Fibroblast of skin of right biceps (primary cell): ENCODE data around the gene CDYL2.

Experiments
- DNase-seq: peaks from one replicate; pipeline ENCODE4 v3.0.0-alpha.2; 2013

Gene CDYL2

DNA sequence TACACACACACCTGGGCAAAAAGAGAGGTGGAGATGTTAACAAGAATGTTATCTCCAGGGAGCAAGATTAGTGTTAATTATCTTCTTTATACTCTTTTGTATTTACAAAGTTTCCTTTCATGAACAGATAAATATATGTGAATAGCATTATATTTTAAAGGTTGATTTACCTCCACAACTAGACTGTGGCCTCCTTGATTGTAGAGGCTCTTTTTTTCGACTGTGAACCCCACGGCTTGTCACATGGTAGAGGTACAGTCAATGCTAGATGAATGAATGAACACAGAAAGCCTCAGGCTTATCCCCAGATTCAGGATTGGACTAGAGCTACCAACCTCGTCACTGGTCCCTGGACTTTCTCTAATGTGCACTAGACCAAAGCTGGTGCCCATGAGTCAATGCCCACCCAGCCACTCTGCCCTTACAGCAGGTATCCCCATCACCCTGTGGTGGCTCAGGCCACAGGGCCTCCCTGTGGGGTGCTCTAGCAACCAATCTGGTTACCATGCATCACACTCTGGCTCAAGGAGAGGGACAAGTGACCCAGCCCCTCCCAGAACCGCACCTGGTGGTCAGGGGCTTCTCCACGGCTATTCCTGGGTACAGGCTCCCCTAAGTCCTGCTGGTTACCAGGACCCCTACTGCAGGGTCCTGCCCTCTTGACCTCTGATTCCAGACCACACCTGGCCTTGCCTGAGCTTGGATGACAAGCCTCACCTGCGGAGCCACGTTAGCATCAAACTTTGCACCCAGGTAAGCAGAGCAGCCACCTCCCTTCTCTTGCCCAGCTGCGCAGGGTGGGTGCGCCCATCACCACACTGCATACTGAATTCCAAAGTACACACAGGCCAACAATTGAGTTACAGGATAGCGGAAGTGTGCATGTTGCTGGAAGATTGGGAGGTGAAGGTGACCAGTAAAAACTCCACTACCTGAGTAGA, 101.0 kb downstream of the CDYL2 start:
- DNase-seq: no peak

DNA sequence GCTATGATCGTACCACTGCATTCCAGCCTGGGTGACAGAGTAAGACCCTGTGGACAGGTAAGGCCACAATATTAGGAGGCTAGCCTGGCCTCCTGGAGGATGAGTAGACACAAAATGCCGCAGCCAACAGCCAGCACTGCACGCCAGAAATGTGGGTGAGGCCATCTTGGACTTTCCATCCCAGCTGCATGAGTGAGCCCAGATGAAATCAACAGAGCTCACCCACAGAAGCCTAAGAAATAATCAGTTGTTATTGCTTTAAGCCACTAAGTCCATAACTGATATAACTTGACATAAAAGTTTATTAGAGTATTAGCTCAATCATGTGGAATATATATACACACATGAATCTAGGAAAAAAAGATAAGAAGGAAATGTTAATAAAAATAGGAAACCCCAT, 101.7 kb downstream of the CDYL2 start:
- DNase-seq: no peak

DNA sequence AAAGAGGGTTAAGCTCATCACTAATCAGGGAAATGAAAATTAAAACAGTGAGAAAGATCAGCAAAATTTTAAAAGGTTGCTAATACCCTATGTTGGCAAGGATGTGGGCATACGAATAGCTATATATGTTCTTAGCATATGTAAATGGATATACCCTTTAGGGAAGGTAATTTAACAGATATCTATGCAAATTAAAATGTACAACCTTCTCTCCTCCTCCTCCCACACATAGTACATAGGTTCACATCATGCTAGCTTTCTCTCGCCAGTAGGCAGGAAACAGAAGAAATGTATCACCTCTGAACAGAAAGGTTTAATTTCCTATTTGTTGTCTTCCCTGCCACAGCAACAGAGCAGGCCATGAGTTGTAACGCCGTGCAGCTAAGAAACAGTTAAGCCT, 103.8 kb downstream of the CDYL2 start:
- DNase-seq: no peak

- DNase-seq: no peak
Observed at GRCh38 chr16:80695020-80695419, 109.4 kb downstream of the CDYL2 start.

- DNase-seq: peak; percentile 28
Observed at GRCh38 chr16:80693553-80693952, 110.8 kb downstream of the CDYL2 start.

DNA sequence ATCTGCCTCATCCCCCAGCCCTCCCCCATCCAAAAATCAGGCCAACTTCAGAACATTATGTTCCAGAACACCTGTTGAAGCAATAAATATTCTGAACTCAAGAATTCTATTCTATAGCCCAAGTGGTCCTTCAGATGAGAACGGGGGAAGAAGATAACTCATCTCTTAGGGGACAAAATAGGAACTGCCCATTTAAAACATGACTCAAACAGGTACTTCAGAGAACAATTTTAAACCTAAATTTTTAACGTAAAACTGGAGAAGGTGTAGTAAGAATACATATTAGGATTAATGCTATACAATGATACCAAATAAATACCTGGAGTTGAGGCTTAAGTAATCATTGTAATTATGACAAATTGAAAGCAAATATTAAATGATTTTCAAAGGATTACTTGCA, 112.1 kb downstream of the CDYL2 start:
- DNase-seq: no peak

GRCh38 chr16:80691111-80691741, 113.2 kb downstream of the CDYL2 start:
- peak; percentile 67 for DNase-seq

DNA sequence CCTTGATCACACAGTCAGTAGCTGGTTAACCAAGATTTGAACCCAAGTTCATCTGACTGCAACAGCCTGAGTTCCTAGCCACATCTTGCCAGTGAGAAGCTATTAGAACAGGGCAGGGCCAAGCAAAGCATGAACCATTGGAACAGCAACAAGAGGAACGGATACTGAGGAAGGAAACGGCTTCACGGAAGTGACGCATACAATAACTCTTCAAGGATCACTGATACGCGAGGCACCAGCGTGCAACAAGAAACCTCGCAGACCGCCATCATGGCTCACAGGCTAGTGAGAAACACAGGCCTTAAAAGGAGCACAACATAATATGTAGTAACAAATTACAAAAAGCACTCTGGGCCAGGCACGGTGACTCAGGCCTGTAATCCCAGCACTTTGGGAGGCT, 114.9 kb downstream of the CDYL2 start:
- DNase-seq: no peak

- peak; percentile 19 for DNase-seq
Observed at GRCh38 chr16:80687606-80688005, 116.8 kb downstream of the CDYL2 start.

DNA sequence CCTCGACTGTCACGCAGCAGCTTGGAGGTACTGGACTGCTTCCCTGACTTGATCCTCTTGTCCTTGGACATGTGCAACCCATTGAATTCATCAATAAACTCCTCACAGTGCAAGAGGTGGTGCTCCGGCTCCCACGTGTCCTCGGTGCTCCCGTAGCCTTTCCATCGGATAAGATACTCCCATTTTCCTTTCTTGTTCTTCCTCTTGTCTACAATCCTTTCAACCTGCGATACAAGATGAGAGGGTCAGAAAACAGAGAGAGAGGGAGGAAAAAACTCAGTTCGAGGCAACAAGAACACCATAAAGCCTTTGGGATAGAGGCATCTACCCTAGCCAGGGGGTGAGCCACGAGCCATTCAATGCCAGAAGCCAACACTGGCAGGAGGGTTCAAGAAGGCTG, 119.5 kb downstream of the CDYL2 start:
- DNase-seq: no peak

DNA sequence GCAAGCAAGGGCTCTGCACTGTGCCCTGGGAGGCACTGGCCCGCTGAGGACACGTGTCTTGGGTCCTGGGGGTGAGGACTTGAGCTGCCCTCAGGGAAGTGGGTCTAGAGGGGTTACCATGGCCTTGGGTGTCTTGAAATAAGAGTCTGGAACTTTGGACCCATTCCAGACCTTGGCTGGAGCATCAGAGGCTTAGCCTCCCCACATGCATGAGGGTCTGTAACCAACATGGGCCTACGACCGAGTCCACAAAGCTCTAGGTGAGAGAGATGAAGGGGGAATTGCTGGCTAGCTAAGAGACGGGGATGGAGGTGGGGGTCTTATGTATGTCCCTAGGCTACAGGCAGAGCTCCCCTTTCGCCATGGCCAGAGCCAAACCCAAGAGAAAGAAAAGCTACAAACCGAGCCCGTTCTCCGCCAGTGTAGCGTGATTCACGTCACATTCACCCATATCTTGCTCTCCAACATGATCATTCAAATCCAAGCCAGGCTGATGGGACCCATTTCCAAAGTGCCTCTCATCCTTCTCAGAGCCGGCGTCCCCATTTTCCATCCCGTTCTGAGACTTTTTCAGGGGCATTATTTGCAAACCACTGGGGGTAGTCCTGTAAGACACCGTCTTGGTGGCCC, 120.1 kb downstream of the CDYL2 start:
- DNase-seq: no peak

DNA sequence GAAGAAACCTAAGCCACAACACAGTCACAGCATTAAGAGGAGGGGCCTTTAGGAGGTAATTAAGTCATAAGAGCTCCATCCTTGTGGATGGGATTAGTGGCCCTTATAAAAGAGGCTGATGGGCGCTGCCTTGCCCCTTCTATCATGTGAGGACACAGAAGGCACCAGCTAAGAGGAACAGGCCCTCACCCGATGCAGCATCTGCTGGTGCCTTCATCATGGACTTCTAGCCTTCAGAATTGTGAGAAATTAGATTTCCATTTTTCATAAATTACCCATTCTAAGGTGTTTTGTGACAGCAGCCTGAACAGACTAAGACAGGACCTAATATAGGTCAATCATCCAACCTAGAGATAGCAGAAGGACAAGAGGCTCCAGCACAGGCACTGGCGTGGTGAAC, 120.8 kb downstream of the CDYL2 start:
- no peak for DNase-seq

- peak; percentile 82 for DNase-seq
Observed at GRCh38 chr16:80682421-80683070, 121.9 kb downstream of the CDYL2 start.

DNA sequence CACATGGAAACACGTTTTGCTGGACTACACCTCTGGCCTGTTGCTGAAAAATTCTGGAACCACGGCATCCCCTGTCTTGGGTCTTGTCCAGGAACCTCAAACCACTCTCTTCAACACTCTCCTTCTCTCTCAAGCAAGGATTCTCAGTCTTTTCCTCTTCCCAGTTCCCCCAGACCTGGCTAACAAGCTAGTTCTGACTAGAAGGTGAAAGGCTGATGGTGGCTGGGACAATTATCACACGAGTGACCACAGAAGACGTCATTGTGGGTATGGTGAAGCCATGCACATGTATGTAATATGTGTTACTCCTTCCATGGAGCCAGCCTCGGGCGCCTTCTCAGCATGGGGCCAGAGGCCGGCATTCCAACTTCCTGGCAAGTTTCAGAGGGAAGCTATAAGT, 123.0 kb downstream of the CDYL2 start:
- DNase-seq: no peak

GRCh38 chr16:80680839-80681238, 123.6 kb downstream of the CDYL2 start:
- DNase-seq: no peak

DNA sequence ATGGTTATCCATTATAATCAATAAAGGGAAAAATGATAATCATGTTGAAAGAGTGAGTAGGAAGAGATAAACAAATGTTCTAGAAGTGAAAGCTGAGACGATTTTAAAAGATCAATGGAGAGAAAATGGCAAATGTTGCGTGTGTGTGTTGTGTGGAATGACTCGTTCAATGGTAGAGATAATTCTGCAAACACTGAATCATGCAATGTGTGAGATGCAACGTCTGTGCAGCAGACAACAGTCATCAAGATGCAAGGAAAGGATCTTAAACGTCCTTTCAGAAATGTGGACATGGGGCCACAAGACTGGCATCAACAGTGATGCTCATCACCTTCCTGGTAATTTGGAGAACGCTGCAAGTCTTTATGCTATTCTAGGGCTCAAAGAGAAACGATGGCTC, 124.4 kb downstream of the CDYL2 start:
- DNase-seq: no peak

GRCh38 chr16:80674884-80675283, 129.5 kb downstream of the CDYL2 start:
- DNase-seq: no peak

DNA sequence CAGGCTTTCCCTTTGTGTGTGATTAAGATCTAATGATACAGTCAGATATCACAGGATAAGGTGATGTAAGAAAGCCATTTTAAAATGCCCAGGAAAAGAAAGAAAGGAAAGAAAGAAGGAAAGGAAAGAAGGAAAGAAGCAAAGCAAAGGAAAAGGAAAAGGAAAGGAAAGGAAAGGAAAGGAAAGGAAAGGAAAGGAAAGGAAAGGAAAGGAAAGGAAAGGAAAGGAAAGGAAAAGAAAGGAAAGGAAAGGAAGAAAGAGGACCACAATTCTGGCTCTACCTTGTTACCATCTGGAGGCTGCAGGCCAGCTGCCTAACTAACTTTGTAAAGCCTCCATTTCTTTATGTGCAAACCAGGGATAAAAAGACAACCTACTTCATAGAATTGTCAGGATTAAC, 132.0 kb downstream of the CDYL2 start:
- DNase-seq: no peak

- DNase-seq: no peak
Observed at GRCh38 chr16:80671281-80671849, 133.0 kb downstream of the CDYL2 start.

GRCh38 chr16:80670170-80670865, 134.1 kb downstream of the CDYL2 start:
- DNase-seq: no peak

GRCh38 chr16:80669673-80670072, 134.7 kb downstream of the CDYL2 start:
- DNase-seq: no peak

- no peak for DNase-seq
Observed at GRCh38 chr16:80667925-80668324, 136.5 kb downstream of the CDYL2 start.

- no peak for DNase-seq
Observed at GRCh38 chr16:80667251-80667560, 137.2 kb downstream of the CDYL2 start.
